T-helper 22 cell (primary cell): Measurements from ENCODE around the gene CTDNEP1.
A peak's percentile ranks its signal among the peaks of the same experiment; 100 is the strongest.

Experiments used
- DNase-seq: peaks from one replicate; pipeline ENCODE4 v3.0.0-alpha.2; 2020; ENCODE audit warnings: low read depth

CTDNEP1 gene

DNA sequence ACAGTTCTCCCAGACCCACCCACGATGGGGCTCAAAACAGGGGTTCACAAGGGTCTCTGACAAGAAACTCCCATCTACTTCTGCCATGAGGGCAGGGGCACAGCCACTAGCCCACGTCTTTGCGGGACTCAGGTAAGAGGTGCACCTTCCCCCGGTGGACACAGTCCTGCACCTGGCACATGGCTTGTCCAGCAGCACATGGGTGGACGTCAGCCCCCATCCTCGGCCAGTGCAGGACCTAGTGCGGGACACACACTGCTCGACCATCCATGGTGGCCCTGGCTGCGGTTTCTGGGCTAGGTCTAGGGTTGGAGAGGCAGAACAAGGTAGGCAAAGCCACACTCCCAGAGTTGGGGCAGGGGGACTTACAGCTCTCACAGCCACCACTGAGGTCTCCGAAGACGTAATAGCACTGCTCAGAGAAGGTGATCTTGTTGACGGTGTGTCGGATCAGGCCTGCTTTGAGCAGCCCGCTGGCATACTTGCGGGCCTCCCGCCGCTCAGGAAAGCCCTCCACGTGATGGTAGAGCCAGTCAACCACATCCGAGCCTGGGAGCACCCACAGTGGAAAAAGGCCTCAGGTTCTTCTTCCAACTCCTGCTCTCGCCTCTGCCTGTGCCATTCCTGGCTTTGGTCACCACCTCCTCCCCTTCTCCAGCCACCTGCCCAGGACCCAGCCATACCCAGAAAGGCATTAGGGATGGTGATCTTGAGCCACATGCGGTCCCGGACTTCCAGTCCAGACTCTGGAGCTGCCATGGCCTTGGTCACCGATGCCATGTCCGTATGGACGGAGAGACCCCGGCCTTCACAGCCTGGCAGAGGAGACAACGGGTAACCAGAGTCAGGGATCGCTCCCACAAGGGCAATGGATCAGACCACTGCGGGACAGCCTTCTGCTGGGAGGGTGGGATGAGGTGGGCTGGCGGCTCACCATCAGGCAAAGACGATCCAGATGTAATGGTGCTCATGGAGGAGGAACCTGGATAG, 24.5 kb downstream of the CTDNEP1 start:
- DNase-seq: no peak

DNA sequence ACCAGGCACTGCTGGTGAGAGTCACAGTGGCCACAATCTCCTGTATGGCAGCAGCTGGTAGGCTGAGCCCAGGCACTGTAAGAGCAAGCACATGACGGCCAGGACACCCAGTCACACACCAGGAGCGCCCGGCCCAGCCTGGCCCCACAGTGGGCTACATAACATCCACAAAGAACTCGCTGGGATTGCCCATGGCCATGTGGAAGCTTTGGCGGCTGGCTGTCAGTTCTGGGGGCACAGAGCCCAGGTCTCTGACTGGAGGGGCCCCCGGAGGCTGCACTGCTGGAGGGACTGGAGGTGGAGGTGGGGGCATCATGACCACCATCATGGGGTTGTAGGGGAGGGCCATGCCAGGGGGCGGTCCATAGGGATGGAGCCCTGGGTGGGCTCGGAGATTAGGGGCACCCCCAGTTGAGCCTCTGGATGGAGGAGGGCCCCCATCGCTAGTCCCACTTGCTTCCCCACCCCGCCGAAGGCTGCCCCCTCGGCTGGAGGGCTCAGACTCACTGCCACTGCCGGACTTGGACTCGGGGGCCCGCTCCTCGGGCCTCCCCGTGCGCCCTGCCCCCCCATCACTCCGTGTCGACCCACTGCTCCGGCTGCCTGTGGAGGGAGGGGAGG, 25.7 kb downstream of the CTDNEP1 start:
- no peak for DNase-seq

DNA sequence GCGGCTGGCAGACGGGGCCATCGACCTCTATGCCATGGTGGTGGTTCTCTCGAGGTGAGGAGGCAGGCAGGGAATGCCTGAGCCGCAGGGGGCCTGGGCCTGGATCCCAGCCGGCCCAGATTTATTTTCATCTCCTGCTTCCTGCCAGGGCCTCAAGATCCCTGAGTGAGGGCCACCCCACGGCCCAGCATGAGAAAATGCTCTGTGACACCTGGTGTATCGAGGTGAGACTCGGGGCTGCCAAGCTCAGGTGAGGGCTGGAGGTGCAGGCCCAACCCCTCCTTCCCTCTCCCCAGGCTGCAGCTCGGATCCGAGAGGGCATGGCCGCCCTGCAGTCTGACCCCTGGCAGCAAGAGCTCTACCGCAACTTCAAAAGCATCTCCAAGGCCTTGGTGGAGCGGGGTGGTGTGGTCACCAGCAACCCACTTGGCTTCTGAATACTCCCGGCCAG, 26.8 kb downstream of the CTDNEP1 start:
- DNase-seq: no peak

DNA sequence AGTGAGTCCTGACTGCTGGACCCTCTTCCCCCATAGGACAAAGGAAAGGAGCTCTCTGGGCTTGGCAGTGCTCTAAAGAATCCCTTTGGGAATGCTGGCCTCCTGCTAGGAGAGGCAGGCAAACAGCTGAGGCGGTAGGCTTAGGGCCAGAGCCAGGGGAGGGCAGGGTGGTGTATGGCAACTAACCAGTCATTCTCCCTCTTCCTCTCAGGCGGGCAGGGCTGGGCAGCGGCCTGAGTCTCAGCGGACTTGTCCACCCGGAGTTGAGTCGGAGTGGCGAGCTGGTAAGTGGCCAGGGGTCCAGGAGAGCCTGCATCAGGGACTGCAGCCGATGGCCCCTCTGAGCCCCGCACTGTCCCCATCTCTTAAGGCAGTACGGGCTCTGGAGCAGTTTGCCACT, 27.4 kb downstream of the CTDNEP1 start:
- DNase-seq: no peak

DNA sequence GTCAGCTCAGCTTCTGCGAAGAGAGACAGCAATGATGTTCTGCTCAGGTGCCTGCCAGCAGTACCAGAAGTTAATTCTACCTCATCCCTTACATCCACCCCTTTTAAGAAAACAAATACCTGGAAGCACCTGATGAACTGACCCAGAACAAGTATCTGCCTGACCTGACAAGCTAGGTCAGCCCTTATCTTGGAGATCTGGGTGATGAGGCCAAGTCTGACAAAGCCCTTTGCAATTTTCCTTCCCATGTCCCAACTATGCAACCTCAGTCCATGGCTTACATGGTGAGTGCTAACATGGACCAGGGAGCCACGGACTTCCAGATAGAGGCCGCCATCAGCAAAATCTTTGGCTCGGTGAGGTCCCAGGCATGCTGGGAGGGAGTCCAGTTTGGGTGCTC, 28.2 kb downstream of the CTDNEP1 start:
- no peak for DNase-seq

GRCh38 chr17:7222972-7223292, 28.6 kb downstream of the CTDNEP1 start:
- no peak for DNase-seq

DNA sequence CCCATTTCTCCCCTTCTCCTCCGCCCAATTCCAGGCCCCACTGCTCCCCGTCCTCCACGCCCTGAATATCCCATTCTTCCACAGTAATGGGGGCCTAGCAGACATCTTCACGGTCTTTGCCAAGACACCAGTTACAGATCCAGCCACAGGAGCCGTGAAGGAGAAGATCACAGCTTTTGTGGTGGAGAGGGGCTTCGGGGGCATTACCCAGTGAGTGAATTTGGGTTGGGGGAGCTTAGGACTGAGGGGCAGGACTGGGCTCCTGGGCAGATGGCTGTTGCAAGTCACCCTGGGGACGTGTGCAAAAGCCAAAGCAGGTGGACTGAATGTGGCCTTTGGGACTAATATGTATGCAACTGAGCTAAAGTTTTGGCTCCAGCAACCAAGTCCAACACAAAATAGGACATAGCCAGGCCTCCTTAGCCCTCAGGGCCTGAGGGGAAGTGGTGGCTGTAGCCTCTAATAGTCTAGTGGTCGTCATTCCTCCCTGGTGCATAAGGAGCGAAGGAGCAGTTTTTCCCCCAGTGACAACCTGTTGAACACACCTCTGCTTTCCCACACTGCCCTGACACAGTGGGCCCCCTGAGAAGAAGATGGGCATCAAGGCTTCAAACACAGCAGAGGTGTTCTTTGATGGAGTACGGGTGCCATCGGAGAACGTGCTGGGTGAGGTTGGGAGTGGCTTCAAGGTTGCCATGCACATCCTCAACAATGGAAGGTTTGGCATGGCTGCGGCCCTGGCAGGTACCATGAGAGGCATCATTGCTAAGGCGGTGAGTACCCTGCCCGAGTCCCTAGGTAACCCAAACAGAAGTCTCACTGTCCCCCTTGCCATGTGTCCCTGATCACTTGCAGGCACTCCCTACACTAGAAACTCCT, 29.2 kb downstream of the CTDNEP1 start:
- no peak for DNase-seq

- no peak for DNase-seq
Measured at GRCh38 chr17:7221278-7222092, 30.0 kb downstream of the CTDNEP1 start.

- DNase-seq: peak; percentile 35
Measured at GRCh38 chr17:7220593-7221277, 30.8 kb downstream of the CTDNEP1 start.

GRCh38 chr17:7219812-7220592, 31.5 kb downstream of the CTDNEP1 start, which contains the start of the genes ACADVL and DLG4:
ACADVL (plus strand) TSS chr17:7219938; CDS start chr17:7219985, 47 bp downstream.
DLG4 (minus strand) TSS chr17:7219836.
- DNase-seq: peak; percentile 62

DNA sequence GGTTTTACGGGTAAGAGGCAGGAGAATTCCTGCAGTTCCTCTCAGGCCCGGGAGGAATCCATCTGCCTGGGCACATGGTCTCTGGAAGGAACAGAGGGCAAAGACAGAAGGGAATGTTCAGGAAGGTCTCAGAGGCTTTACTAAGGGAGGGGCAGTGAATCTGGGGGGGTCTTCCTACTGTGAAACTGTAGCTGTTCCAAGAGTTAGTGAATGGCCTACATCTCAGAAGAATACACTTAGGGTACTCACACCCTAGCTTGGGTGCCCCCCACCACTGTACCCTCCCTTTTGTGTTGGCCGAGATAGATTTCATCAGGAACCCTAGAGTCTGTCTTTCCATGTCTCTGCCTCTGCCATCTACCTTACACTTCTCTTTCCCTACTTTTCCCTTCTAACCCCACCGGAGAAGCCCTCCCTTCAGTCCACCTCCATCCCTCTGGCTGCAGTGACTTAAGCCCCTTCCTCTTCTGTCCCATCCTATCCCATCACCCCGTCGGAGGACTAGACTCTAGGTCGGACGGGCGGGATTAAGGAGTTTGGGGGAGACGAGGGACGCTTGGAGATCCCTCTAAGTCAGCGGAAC, 32.2 kb downstream of the CTDNEP1 start:
- DNase-seq: no peak

DNA sequence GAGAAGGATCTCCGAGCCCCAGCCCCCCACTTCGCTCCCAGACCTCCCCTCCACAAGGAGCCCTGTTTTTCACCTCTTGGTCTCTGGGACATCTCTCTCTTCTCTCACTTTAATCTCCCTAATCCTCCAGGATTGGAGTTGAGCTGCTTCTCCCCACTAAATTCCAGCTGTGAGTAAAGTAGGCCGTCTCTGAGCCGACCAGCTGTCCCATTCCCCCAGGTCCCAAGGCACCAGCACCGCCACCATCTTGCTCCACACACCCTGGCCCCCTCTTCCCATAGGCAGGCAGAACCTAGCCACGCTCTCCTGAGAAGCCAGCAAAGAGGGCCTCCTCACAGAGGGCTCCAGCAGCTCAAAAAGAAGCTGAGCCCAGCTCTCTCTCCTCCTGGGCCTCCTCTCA, 32.8 kb downstream of the CTDNEP1 start:
- DNase-seq: no peak

- DNase-seq: no peak
Measured at GRCh38 chr17:7218166-7218565, 33.4 kb downstream of the CTDNEP1 start.

DNA sequence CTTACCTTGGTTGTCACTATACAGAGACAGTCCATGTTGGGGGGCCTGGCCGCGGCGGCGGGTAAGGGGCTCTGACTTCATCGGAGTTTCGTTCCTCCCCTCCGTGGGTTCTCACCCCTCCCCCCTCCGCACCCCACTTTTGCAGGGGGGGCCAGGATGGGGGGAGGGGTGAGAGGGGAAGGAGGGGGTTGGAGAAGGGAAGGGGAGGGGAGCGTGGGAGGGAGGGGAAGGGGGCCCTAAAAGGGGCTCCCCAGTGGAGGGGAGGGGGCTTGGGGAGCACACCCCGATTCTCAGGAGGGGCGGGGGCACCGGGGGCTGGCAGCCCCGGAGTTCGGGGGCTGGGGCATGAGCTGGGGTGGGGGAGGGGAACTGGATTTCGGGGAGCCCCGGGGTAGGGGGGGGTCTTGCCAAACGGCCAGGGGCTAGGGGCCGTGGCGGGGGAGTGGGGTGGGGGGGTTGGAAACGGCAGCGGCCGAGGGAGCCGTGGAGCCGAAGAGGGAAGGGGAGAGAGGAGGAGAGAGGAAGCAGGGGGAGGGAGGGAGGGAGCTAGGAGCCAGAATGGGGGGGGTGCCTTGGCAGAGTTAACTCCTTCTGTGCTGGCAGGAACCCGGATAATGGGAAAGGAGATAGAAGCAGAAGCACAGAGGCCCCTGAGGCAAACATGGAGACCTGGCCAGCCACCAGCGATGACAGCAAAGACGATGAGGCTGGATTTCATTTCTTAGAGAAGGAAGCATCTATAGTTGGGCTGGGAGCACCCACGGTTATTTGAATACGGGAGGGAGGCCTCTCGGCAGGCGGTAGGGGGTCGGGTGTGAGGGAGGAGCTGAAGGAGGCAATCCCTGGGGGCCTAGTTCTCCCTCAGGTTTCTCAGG, 34.2 kb downstream of the CTDNEP1 start:
- DNase-seq: no peak

GRCh38 chr17:7216242-7217112, 35.1 kb downstream of the CTDNEP1 start:
- no peak for DNase-seq

DNA sequence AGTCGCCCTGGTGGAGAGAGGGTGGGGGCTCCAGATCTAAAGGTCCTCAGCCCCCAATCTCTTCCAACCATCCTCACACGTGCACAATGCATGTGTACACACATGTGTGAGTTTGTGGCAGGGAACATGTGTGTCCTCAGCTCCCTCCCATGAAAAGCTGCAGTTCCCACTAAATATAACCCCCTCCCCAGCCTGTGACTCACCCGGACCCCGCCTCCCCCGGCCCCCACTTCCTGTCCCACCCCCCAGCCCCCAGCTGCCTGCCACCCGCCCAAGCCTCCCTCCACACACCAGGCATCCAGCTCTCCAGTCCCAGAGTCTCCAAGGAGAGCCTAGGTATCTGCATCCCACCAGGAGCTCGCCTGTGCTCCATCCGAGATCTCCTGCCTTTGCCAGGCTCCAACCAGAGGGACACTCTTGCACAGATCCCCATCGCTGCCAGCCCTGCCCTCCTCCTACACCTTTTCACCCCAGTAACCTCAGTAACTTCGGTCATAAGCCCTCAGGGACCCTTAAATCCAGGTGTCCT, 35.8 kb downstream of the CTDNEP1 start:
- DNase-seq: no peak

GRCh38 chr17:7215136-7215638, 36.3 kb downstream of the CTDNEP1 start:
- no peak for DNase-seq
